Neural crest cell (in vitro differentiated cells): Measurements from ENCODE around the gene ZNF609. TPM values are rescaled to one million over a fixed set of nuclear protein-coding genes. Genes with fewer than 3 reads are reported as not detected.
"Not testable (repeated sequence)": the region's sequence is repeated elsewhere in the genome, so short reads cannot be mapped to it uniquely, and the experiment has no call there.

Experiments used
- DNase-seq: peaks from one replicate; pipeline ENCODE4 v3.0.0; 2021; ENCODE audit warnings: low read depth, mixed read lengths, low spot score
- H3K27ac Mint-ChIP-seq: one replicate; pipeline ENCODE4 v1.8.0; 2021; ENCODE audit warnings: mild to moderate bottlenecking, mixed read lengths; ENCODE audit not compliant: unreplicated experiment
- H3K27me3 Mint-ChIP-seq: 2 replicates; pipeline ENCODE4 v1.8.0; 2021; ENCODE audit warnings: low read depth, mild to moderate bottlenecking, mixed read lengths
- H3K36me3 Mint-ChIP-seq: 2 replicates; pipeline ENCODE4 v1.8.0; 2021; ENCODE audit warnings: low read depth, mild to moderate bottlenecking, mixed read lengths
- H3K4me1 Mint-ChIP-seq: 2 replicates; pipeline ENCODE4 v1.8.0; 2021; ENCODE audit warnings: mixed read lengths
- H3K4me3 Mint-ChIP-seq: one replicate; pipeline ENCODE4 v1.8.0; 2021; ENCODE audit warnings: mild to moderate bottlenecking, mixed read lengths
- H3K9me3 Mint-ChIP-seq: 2 replicates; pipeline ENCODE4 v1.8.0; 2021; ENCODE audit warnings: mixed read lengths
- CTCF ChIP-seq: fragments of 200-600 bp; sonication (generic); conservative IDR thresholded peaks from 2 replicates; pipeline ENCODE4 v1.5.0; 2021; ENCODE audit warnings: antibody characterized with exemption, mild to moderate bottlenecking
- total RNA-seq: library from RNA; stranded (reverse); gene quantifications from 2 replicates; pipeline ENCODE4 v1.2.1, GENCODE V29; 2021

Gene ZNF609
- total RNA-seq, 1 donor from 2014 or later = 43.0 TPM

- no peak overlapping the region for H3K4me3 Mint-ChIP-seq
- peaks cover 44% of the 10 kb centered on the region for H3K4me1 Mint-ChIP-seq
- no peaks in the 10 kb centered on the region for H3K27me3 Mint-ChIP-seq
- no peaks in the 10 kb centered on the region for H3K36me3 Mint-ChIP-seq
- no peak overlapping the region for H3K27ac Mint-ChIP-seq
- no peak for DNase-seq
- no peak for TF ChIP-seq CTCF
- H3K9me3 Mint-ChIP-seq = no peaks in the 10 kb centered on the region
Observed at GRCh38 chr15:64600794-64601193, 140.4 kb downstream of the ZNF609 start.

- no peaks in the 10 kb centered on the region for H3K36me3 Mint-ChIP-seq
- no peaks in the 10 kb centered on the region for H3K27me3 Mint-ChIP-seq
- no peak overlapping the region for H3K27ac Mint-ChIP-seq
Observed at GRCh38 chr15:64604319-64604718, 143.9 kb downstream of the ZNF609 start.

GRCh38 chr15:64607416-64607815 is 147.0 kb downstream of the ZNF609 start:
- not testable (repeated sequence) for H3K9me3 Mint-ChIP-seq, H3K4me3 Mint-ChIP-seq, H3K27me3 Mint-ChIP-seq, DNase-seq, H3K27ac Mint-ChIP-seq, H3K36me3 Mint-ChIP-seq
- peaks cover 12% of the 10 kb centered on the region for H3K4me1 Mint-ChIP-seq

More at GRCh38 chr15:64604319-64604718, 143.9 kb downstream of the ZNF609 start:
- Mint-ChIP-seq H3K9me3 (no peaks in the 10 kb centered on the region), H3K4me1 (peaks cover 24% of the 10 kb centered on the region), H3K4me3 (no peak overlapping the region)
- no peak for TF ChIP-seq CTCF
- no peak for DNase-seq

- H3K27me3 Mint-ChIP-seq = no peaks in the 10 kb centered on the region
- no peak overlapping the region for H3K4me3 Mint-ChIP-seq
- H3K27ac Mint-ChIP-seq = peak overlapping the region; percentile 65
- no peaks in the 10 kb centered on the region for H3K9me3 Mint-ChIP-seq
- peaks cover 5% of the 10 kb centered on the region for H3K4me1 Mint-ChIP-seq
- TF ChIP-seq CTCF = no peak
- DNase-seq = no peak
- H3K36me3 Mint-ChIP-seq = no peaks in the 10 kb centered on the region
Observed at GRCh38 chr15:64610257-64610919, 150.0 kb downstream of the ZNF609 start.

- TF ChIP-seq CTCF = no peak
- no peaks in the 10 kb centered on the region for H3K9me3 Mint-ChIP-seq
- H3K27ac Mint-ChIP-seq = no peak overlapping the region
Observed at GRCh38 chr15:64611085-64611725, 150.8 kb downstream of the ZNF609 start.

GRCh38 chr15:64614519-64614918 is 154.1 kb downstream of the ZNF609 start:
- Mint-ChIP-seq H3K4me1 (peaks cover 15% of the 10 kb centered on the region), H3K9me3 (no peaks in the 10 kb centered on the region), H3K4me3 (no peak overlapping the region), H3K27ac (no peak overlapping the region), H3K36me3 (no peaks in the 10 kb centered on the region), H3K27me3 (no peaks in the 10 kb centered on the region)
- no peak for TF ChIP-seq CTCF
- no peak for DNase-seq

More at GRCh38 chr15:64611085-64611725, 150.8 kb downstream of the ZNF609 start:
- H3K4me3 Mint-ChIP-seq = no peak overlapping the region
- no peaks in the 10 kb centered on the region for H3K27me3 Mint-ChIP-seq
- H3K36me3 Mint-ChIP-seq = no peaks in the 10 kb centered on the region
- DNase-seq = no peak
- peaks cover 5% of the 10 kb centered on the region for H3K4me1 Mint-ChIP-seq
